Measurements from ENCODE around the gene ARTN.

Gene ARTN

GRCh38 chr1:43933386-43934100, at the start of gene ARTN:
Gene ARTN, plus strand, starts transcription at chr1:43933801. Its CDS starts 1,856 bp downstream, at chr1:43935657.
- no peak for DNase-seq

GRCh38 chr1:43885279-43885801, 48.3 kb upstream of the ARTN start:
- no peak for DNase-seq

- no peak for DNase-seq
Observed at GRCh38 chr1:43887748-43888147, 45.9 kb upstream of the ARTN start.

- DNase-seq = no peak
Observed at GRCh38 chr1:43890815-43891214, 42.8 kb upstream of the ARTN start.

- DNase-seq = no peak
Observed at GRCh38 chr1:43893006-43893405, 40.6 kb upstream of the ARTN start.

- DNase-seq = no peak
Observed at GRCh38 chr1:43898981-43899380, 34.6 kb upstream of the ARTN start.

GRCh38 chr1:43900386-43900785, 33.2 kb upstream of the ARTN start:
- DNase-seq = no peak

- DNase-seq = no peak
Observed at GRCh38 chr1:43901196-43901961, 32.2 kb upstream of the ARTN start.

GRCh38 chr1:43902058-43902831, 31.4 kb upstream of the ARTN start:
- DNase-seq = no peak

- no peak for DNase-seq
Observed at GRCh38 chr1:43904660-43905551, 28.7 kb upstream of the ARTN start.

- no peak for DNase-seq
Observed at GRCh38 chr1:43908226-43908625, 25.4 kb upstream of the ARTN start.

- DNase-seq = no peak
Observed at GRCh38 chr1:43908858-43909257, 24.7 kb upstream of the ARTN start.

GRCh38 chr1:43910343-43910742, 23.3 kb upstream of the ARTN start:
- no peak for DNase-seq

GRCh38 chr1:43912607-43913006, 21.0 kb upstream of the ARTN start:
- DNase-seq = no peak

GRCh38 chr1:43913051-43913501, 20.5 kb upstream of the ARTN start:
- no peak for DNase-seq

- no peak for DNase-seq
Observed at GRCh38 chr1:43913666-43914360, 19.8 kb upstream of the ARTN start.

- DNase-seq = no peak
Observed at GRCh38 chr1:43914576-43915525, 18.8 kb upstream of the ARTN start.

GRCh38 chr1:43919906-43920305, 13.7 kb upstream of the ARTN start:
- peak; percentile 16 for DNase-seq

- no peak for DNase-seq
Observed at GRCh38 chr1:43921022-43921421, 12.6 kb upstream of the ARTN start.

- DNase-seq = peak; percentile 50
Observed at GRCh38 chr1:43924516-43924915, 9.1 kb upstream of the ARTN start.

All from NCI-H226 (cell line).